ENCODE results near the gene OR8D2. TPM values are rescaled to one million over a fixed set of nuclear protein-coding genes. Genes with fewer than 3 reads are reported as not detected.
"Not testable (repeated sequence)": the region's sequence is repeated elsewhere in the genome, so short reads cannot be mapped to it uniquely, and the experiment has no call there.

OR8D2 gene
- total RNA-seq, 1 donor from 2014 or later: not detected

DNA sequence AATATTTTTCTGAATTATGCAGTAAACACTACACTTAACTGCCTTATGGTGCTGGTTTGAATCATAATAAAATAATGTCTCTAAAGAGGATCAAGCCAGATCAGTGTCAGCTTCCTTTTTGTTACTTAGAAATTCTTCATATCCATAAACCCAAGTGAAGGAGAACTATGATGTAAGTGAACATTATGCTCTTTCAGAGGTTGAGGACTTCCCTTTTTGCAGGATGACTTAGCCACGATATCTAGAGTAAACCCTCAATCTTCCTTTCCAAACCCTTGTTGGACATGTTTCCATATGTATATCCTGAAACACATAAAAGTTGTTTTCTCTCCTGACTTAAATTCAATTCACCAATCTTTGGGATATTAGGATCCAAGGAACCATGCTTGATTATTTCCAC lies 25.3 kb downstream of the OR8D2 start:
- intact Hi-C loops (cut with micrococcal nuclease): no loop called here

DNA sequence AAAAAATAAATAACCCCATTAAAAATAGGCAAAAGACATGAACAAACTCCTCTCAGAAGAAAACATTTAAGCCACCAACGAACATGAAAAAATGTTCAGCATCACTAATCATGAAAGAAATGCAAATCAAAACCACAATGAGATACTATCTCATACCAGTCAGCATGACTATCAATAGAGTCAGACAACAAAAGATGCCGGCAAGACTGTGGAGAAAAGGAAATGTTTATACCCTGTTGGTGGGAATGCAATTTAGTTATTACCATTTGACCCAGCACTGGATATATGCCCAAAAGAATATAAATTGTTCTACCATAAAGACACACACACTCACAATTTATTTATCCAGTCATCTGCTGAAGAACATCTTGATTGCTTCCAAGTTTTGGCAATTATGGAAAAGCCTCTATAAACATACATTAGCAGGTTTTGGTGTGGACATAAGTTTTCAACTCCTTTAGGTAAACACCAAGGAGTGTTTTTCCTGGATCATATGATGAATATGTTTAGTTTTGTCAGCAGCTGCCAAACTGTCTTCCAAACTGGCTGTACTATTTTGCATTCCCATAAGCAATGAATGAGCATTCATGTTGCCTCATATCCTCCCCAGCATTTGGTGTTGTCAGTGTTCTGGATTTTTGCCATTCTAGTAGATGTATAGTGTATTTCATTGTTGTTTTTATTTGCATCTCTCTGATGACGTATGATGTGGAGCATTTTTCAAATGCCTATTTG lies 34.2 kb downstream of the OR8D2 start:
- intact Hi-C loops (cut with micrococcal nuclease): no loop called here

DNA sequence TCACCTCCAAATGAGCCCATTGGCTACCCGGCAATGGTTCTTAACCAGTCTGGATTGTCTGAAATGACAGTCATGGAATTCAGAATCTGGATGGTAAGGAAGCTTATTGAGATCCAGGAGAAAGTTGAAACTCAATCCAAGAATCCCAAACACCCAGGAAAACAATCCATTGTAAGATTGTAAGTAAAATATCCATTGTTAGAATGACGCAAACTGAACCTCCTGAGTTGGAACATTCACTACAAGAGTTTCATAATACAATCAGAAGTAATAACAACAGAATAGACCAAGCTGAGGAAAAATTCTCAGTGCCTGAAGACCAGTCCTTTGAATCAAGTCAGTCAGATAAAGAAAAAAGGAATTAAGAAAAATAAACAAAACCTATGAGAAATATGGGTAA lies 41.7 kb downstream of the OR8D2 start:
- intact Hi-C loops (cut with micrococcal nuclease): no loop called here

DNA sequence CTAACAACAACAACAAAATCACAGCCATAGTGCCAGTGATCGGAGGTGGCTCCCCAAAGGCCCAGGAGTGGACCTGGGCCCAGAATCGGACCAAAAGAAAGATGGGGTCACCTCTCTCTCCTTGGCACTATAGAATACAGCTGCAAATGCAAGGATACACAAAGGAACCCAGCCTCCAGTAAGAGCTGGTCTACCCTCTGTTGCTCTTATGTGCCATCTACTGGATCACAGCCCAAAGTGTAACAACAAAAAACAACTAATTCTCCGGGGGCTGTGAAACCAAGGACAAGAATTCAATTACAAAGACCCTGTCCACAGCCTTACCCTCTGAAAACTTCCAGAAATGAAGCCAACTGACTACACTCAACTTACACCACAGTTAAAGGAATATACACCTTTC lies 42.2 kb downstream of the OR8D2 start:
- intact Hi-C loops (cut with micrococcal nuclease): loop anchor here (2.0 kb wide), 1 partner anchor 207 kb away; no protein-coding TSS in a partner anchor

DNA sequence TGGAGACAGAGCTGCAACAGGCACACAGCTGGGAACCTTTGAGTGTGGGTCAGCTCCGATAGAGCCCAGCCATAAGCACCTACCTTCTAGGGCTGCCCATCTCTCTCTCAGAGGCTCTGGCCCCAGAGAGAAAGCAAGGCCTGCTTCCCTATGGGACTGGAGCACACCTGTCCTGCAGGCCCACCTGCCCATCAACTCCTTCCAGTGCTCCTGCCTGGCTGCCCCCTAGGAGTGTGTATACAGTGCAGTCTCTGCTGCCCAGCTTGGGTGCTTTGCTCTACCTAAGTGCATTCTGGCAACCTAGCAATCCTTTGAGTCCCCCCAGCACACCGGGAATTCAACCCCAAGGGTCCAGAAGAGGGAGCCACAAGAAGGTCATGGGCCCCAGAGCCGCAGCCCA lies 42.8 kb downstream of the OR8D2 start:
- intact Hi-C loops (cut with micrococcal nuclease): loop anchor here (2.0 kb wide), 1 partner anchor 206 kb away; no protein-coding TSS in a partner anchor

DNA sequence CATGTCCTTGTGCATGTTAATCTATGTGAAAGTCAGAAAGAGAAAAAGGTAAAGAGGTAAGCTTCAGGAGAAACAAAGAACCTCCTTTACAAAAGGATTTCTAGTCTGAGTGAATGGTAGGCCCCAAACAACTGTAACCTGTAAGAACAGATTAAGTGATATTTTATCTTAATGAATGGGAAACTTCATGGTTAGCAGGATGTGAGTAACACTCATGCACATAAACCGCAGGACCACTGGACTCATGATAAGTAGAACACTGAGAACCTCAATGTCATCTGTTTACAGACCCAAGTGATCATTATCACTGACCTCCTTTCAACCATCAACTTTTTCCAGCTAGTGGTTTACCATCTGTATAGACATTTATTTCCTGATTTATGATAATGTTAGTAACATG lies 43.9 kb downstream of the OR8D2 start:
- intact Hi-C loops (cut with micrococcal nuclease): loop anchor here (2.0 kb wide), 1 partner anchor 205 kb away; no protein-coding TSS in a partner anchor

DNA sequence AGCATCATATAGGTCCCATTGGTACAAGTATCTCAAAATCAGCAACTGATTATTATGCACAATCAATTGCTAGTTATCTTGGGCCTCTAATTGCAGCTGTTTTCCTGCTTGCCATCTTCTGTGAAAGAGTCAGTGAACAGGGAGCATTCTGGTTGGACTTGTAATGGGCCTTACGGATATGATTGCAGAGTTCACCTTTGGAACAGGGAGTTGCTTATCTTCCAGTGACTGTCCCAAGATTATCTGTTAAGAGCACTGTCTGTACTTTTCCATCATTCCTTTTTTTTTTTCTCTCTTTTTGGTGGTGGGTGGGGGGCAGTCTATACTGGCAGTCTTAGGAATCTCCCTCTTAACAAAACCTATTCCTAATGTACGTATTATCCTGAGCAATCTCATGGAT lies 46.0 kb downstream of the OR8D2 start:
- intact Hi-C loops (cut with micrococcal nuclease): no loop called here

DNA sequence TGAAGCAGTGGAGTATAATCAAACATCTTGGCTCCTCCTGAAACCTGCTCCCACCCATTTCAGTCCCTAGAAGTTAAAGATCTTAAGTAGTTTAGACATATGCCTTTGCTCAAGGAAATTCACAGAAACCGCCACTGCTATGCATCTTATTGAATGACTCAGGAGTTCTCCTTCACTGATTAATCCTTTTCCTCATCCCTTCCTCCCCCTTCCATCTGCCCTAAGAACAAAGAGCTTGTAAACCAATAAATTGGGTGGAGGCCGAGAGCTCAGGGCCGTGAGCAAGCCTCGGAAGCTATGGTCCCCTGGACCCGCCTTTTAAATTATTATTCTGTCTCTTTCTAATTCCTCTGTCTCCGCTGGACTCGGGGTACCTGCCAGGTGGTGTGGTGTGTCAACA lies 49.1 kb downstream of the OR8D2 start:
- intact Hi-C loops (cut with micrococcal nuclease): not testable (repeated sequence)

Other genes starting within 250 kb of the OR8D2 start
- gene VWA5A, start 204.7 kb downstream of the OR8D2 start, total RNA-seq: 4.3 and 4.5 TPM in 2 replicates
- gene OR10D3, start 136.9 kb downstream of the OR8D2 start, total RNA-seq: not detected in 2 replicates
- not detected in 2 replicates for gene OR8G1, start 79.1 kb downstream of the OR8D2 start, total RNA-seq
- gene OR8G5, start 63.8 kb downstream of the OR8D2 start, total RNA-seq: not detected in 2 replicates
- not detected in 2 replicates for gene OR8D1, start 6.2 kb downstream of the OR8D2 start, total RNA-seq
- not detected in 2 replicates for gene OR8B2, start 64.3 kb upstream of the OR8D2 start, total RNA-seq
- not detected in 2 replicates for gene OR8B3, start 78.8 kb upstream of the OR8D2 start, total RNA-seq
- gene OR8B4, start 104.7 kb upstream of the OR8D2 start, total RNA-seq: not detected in 2 replicates
- gene OR8B8, start 125.5 kb upstream of the OR8D2 start, total RNA-seq: not detected in 2 replicates
- not detected in 2 replicates for gene OR8B12, start 223.5 kb upstream of the OR8D2 start, total RNA-seq
- gene OR8A1, start 249.8 kb upstream of the OR8D2 start, total RNA-seq: not detected in 2 replicates